ENCODE data around the gene RPL36.
"Not testable (repeated sequence)": the region's sequence is repeated elsewhere in the genome, so short reads cannot be mapped to it uniquely, and the experiment has no call there.

GRCh38 chr19:5702053-5702410, 11.9 kb downstream of the RPL36 start:
- not testable (repeated sequence) for TF ChIP-seq CTCF, POLR2A (IDR thresholded peaks at IDR 0.05)

Data from Peyer's patch (tissue), 4 donors.